Pancreas (tissue), 10 donors: ENCODE results near the gene ZNF513. TPM values are rescaled to one million over a fixed set of nuclear protein-coding genes. Genes with fewer than 3 reads are reported as not detected.
"Not testable (repeated sequence)": the region's sequence is repeated elsewhere in the genome, so short reads cannot be mapped to it uniquely, and the experiment has no call there.

Source experiments
- ATAC-seq, 4 donors: fragments of 200-7000 bp; cut with Tn5 transposase; one replicate each; pipeline versions ENCODE4 v1.8.0 to v1.9.1; 2020; ENCODE audit warnings: mild to moderate bottlenecking in 4 of 4, moderate library complexity in 4 of 4
- DNase-seq, 6 donors: peaks; one replicate each; pipeline ENCODE4 v3.0.0-alpha.2; 2020
- FAIRE-seq: peaks from 2 replicates; lab custom pipeline; 2012; peaks lifted over from hg19 to GRCh38; lab: Jason Lieb, UNC
- H3K27ac ChIP-seq, 4 donors: fragments of 200-600 bp; sonication (generic); 1 replicate in 3 of 4; 2 replicates in 1 of 4; pipeline versions ENCODE4 v1.5.0 to v1.8.0; 2020
- H3K27me3 ChIP-seq, 4 donors: fragments of 200-600 bp; one replicate each; pipeline ENCODE4 v1.8.0; 2021
- H3K36me3 ChIP-seq, 3 donors: fragments of 200-600 bp; sonication (generic) in 1 of 3; one replicate each; pipeline versions ENCODE4 v1.5.0 to v1.8.0; 2020 to 2021
- H3K4me1 ChIP-seq, 3 donors: fragments of 200-600 bp; one replicate each; pipeline ENCODE4 v1.8.0; 2021
- H3K4me3 ChIP-seq, 4 donors: fragments of 200-600 bp; sonication (generic) in 2 of 4; one replicate each; pipeline versions ENCODE4 v1.5.0 to v1.8.0; 2020 to 2021
- H3K9me3 ChIP-seq, 4 donors: fragments of 200-600 bp; one replicate each; pipeline ENCODE4 v1.8.0; 2021
- CTCF ChIP-seq, 4 donors: fragments of 200-600 bp; sonication (generic) in 3 of 4; IDR thresholded peaks; one replicate each; pipeline versions ENCODE4 v1.5.0 to v1.8.0; 2021; ENCODE audit warnings: antibody characterized with exemption in 4 of 4
- WGBS, 2 donors: extraction: QIAGEN DNeasy Blood & Tissue Kit; methylation state at CpG; one replicate each; pipeline ENCODE4 v1.1.7; 2013; 5-methylcytosine and 5-hydroxymethylcytosine counted together
- intact Hi-C, 3 donors: fragments of 100-400 bp; cut with DNase I; formaldehyde crosslinking; loops; one replicate each; pipeline versions ENCODE4 v1.11.1 to v1.14.2; 2022
- polyA plus RNA-seq, 2 donors: library from polyadenylated mRNA; stranded (reverse); fragments of 200-250 nt; gene quantifications; one replicate each; pipeline ENCODE4 v1.2.3, GENCODE V29; 2013
- total RNA-seq, 6 donors: library from RNA; stranded (reverse); fragmentation: NEBNext Ultra II Directional in 4 of 6; extraction: Animal tissue kit (Norgen Biotek cat#: 25700) in 4 of 6; gene quantifications; one replicate each; pipeline versions ENCODE4 v1.2.1 to v1.2.4, GENCODE V29; 2021 to 2023
- donor health status: healthy with polysubstance abuse.
- donor health status: DM: no; HTN: no; CAD: no; lungs with moderate emphysema.
- donor health status: DM: no; HTN: no; CAD: no.
- donor health status: control.
- donor health status: control.
- donor health status: Bipolar disorder and iron deficiency.
- donor health status: DM: yes; HTN: yes; CAD: no.
- donor health status: DM: no; HTN: no; CAD: no.
- donor health status: DM: no; HTN: no; CAD: no.
- donor health status: DM: yes; HTN: yes; CAD: no.

The ZNF513 gene
- total and polyA plus RNA-seq, 8 donors = 3.7 to 34.4 (median 8.0) TPM

- H3K9me3 ChIP-seq = no peaks in the 10 kb centered on the region
- ATAC-seq (peak; percentile 13 to 39 (median 23)), FAIRE-seq (no peak), DNase-seq (peak in 5 of 6 donors; percentile 32 to 64 (median 50))
- intact Hi-C loops = no loop called here
- no peak for TF ChIP-seq CTCF (IDR thresholded peaks at IDR 0.05)
- H3K4me1 ChIP-seq = peaks cover 4 to 29% (median 23%) of the 10 kb centered on the region in 3 donors
- WGBS, 2 donors = 0% methylated on average over 12 of the region's 12 CpGs
- H3K36me3 ChIP-seq = no peaks in the 10 kb centered on the region
- H3K27ac ChIP-seq = peak overlapping the region; percentile 74 to 90 (median 86)
- peak overlapping the region; percentile 47 to 91 (median 74) for H3K4me3 ChIP-seq
- no peaks in the 10 kb centered on the region for H3K27me3 ChIP-seq
Observed at GRCh38 chr2:27356056-27356381, 24.5 kb downstream of the ZNF513 start.

GRCh38 chr2:27354597-27354927 is 26.0 kb downstream of the ZNF513 start:
- H3K27ac ChIP-seq = no peak overlapping the region
- H3K36me3 ChIP-seq = no peaks in the 10 kb centered on the region
- H3K27me3 ChIP-seq = no peaks in the 10 kb centered on the region
- intact Hi-C loops = no loop called here
- peaks cover 4 to 29% (median 23%) of the 10 kb centered on the region in 3 donors for H3K4me1 ChIP-seq
- FAIRE-seq (no peak), ATAC-seq (no peak), DNase-seq (no peak)
- no peaks in the 10 kb centered on the region for H3K9me3 ChIP-seq
- no peak overlapping the region for H3K4me3 ChIP-seq
- 84 to 91% methylated on average over 7 of the region's 7 CpGs for WGBS, 2 donors
- no peak for TF ChIP-seq CTCF (IDR thresholded peaks at IDR 0.05)

- peaks cover 4 to 29% (median 23%) of the 10 kb centered on the region in 3 donors for H3K4me1 ChIP-seq
- ATAC-seq = no peak
- H3K4me3 ChIP-seq = no peak overlapping the region
- intact Hi-C loops = no loop called here
- H3K27me3 ChIP-seq = no peaks in the 10 kb centered on the region
- H3K9me3 ChIP-seq = no peaks in the 10 kb centered on the region
- no peak overlapping the region for H3K27ac ChIP-seq
- DNase-seq = no peak
- whole genome bisulfite sequencing, 2 donors = 62 to 64% methylated on average over 7 of the region's 7 CpGs
- FAIRE-seq = no peak
- no peaks in the 10 kb centered on the region for H3K36me3 ChIP-seq
- TF ChIP-seq CTCF (IDR thresholded peaks at IDR 0.05) = no peak
Observed at GRCh38 chr2:27353762-27354596, 26.6 kb downstream of the ZNF513 start.

GRCh38 chr2:27353386-27353761 is 27.2 kb downstream of the ZNF513 start:
- FAIRE-seq, H3K36me3 ChIP-seq, H3K27ac ChIP-seq, ATAC-seq, H3K9me3 ChIP-seq, H3K4me3 ChIP-seq, DNase-seq, H3K27me3 ChIP-seq, intact Hi-C loops: not testable (repeated sequence)
- WGBS, 2 donors = 96 to 97% methylated on average over 5 of the region's 5 CpGs
- peaks cover 4 to 28% (median 23%) of the 10 kb centered on the region in 3 donors for H3K4me1 ChIP-seq

GRCh38 chr2:27351802-27352598 is 28.5 kb downstream of the ZNF513 start:
- DNase-seq = no peak
- no peak overlapping the region for H3K4me3 ChIP-seq
- TF ChIP-seq CTCF (IDR thresholded peaks at IDR 0.05) = no peak
- WGBS, 2 donors = 86 to 88% methylated on average over 6 of the region's 6 CpGs
- no peak overlapping the region for H3K27ac ChIP-seq
- H3K9me3 ChIP-seq = no peaks in the 10 kb centered on the region
- H3K4me1 ChIP-seq = peaks cover 0 to 18% (median 13%) of the 10 kb centered on the region in 3 donors
- no peaks in the 10 kb centered on the region for H3K27me3 ChIP-seq
- intact Hi-C loops = no loop called here
- no peak for ATAC-seq
- no peaks in the 10 kb centered on the region for H3K36me3 ChIP-seq
- FAIRE-seq = no peak
